GM21526 (cell line): Measurements from ENCODE around the gene AKTIP.
"Not testable (repeated sequence)": the region's sequence is repeated elsewhere in the genome, so short reads cannot be mapped to it uniquely, and the experiment has no call there.

ENCODE experiments used
- ATAC-seq: cut with Tn5 transposase; IDR thresholded peaks from one replicate; pipeline ENCODE4 v1.9.1; 2021; ENCODE audit warnings: moderate library complexity; ENCODE audit not compliant: unreplicated experiment, low FRiP score

Gene AKTIP

DNA sequence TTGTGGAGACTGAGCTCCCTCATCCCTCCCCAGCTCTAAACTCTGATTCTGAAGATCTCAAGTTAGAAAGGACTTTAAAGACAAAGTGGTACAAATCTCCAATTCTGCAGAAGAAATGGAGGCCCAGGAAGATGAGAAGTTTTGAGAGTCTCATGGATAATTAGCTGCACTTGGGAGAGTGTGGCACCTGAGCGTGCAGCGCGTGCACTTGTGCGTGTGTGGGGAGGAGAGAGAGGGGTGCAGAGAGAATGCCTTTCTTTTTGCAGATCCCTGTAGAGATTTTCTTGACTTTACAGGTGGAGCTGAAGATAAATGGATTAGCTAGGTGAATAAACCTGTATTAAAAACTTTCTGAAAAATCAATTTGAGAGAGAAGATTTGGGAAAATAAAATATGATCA lies 14.8 kb upstream of the AKTIP start:
- ATAC-seq = no peak

DNA sequence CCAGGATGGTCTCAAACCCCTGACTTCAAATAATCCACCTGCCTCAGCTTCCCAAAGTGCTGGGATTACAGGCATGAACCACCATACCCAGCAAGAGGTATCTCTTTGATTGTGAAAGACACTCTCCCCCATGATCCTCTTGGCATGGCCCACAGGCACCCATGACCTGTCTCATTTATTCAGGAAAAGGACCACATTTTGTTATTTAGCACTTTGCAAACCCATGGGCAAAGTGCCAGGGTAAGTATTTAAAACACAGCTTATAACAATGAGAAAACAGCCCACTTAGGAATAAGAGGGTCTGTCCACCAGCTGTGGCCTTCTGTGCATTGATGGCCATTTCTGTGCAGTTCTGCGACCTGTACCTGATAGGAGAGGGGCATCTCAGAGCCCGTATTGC lies 12.8 kb upstream of the AKTIP start:
- ATAC-seq = no peak

DNA sequence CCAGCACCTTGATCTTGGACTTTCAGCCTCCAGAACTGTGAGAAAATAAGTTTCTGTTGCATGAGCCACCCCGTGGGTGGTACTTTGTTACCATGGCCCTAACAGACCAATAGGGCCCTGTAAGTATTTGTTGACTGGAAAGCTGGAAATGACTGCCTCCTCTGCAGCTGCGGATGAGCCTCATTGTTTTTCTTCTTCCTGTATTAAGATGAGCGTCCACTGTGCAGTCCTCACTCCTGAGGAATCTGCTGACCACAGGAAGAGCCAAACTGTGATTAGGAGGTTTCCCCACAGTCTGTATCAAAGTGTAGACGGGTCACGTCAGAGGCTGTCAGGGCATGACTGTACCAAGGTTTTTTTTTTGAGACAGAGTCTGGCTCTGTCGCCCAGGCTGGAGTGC lies 12.2 kb upstream of the AKTIP start:
- no peak for ATAC-seq

- not testable (repeated sequence) for ATAC-seq
These were observed 9.8 kb upstream of the AKTIP start for GRCh38 chr16:53512795-53513194.

- ATAC-seq = no peak
These were observed 8.6 kb upstream of the AKTIP start for GRCh38 chr16:53511403-53512280.

GRCh38 chr16:53511084-53511402 lies 8.0 kb upstream of the AKTIP start:
- no peak for ATAC-seq

DNA sequence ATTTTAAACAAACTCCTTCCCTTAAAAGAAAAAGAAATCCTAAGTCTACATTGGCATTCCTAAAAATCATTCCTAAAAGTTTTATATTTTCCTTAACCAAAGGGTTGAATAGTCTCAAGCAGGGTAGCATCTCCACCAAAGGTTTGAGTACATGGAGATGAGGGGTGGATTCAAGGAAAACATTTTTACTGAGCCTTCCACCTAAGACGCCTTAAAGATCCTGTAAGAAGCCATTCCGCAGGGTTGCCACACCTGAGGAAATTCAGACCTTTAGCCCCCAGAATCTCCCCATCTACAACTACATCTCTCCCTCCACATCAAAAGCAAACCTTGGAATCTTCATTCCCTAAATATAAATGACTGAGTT lies 7.7 kb upstream of the AKTIP start:
- ATAC-seq = no peak

- ATAC-seq = no peak
These were observed 7.1 kb upstream of the AKTIP start for GRCh38 chr16:53509906-53510703.

DNA sequence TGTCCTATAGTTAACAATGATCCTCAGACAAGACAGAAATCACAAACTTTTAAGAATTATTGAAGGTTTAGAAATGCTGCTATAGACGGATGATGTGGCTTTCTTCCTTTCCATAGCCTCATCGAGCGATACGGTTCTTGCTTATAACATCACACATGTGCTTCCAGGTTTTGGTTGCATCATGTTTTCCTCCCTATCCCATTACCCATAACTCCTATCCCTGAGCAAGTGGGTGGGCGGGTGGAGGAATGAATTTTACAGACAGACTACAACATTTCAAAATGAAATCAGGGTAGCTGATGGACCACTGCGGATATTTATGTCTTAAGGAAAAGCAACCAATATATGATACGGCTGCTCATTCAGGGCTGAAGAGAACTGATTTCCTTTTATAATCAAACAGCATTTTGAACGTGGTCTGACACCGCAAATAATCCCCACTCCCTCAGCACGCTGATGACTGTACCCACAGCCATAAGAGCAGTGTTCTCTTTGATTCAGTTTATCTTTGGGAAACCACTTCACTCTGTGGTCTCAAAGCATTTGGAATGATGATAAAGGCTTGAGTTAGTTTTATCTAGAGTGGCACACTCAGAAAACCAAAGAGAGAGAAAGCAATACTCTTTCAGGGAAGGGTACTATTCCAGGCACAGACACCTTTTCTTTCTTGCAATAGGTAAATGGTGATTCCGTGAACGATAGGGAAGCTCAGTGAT lies 4.6 kb upstream of the AKTIP start:
- ATAC-seq = no peak

DNA sequence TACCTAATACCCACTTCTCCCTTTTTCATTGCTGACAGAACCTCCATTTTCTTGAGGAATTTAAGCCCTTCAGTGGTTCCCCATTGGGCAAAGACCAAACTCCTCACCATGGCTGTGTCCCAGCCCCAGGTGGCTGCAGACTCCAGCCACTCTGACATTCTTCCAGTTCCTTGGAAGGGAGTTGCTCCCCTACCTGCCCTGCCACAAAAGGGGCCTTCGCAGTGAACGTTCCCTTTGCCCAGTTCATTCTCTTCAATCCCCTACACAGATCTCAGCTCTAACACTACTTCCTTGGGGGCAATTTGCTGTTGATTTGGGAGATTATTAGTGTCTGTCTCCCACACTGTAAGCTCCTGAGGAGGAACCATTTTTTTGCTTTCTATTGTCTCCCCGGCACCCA lies 3.2 kb upstream of the AKTIP start:
- ATAC-seq = no peak

DNA sequence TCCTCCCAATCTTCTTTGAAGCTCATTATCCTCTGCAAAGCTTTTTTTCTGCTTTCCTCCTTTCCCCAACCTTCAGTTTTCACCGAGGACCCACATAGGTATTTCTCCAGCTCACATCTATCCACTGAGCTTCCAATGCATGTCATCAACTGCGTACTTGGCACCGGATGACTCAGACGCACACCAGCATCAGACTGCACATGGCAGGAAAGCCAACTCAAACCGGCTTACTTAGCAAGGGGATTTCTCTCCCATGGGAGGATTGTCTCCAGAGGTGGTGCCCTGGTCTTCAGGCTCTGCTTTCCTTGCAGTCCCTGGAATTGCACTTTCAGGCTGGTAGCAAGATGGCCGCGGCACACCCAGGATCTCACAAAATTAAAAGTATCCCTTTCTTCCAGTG lies 1.7 kb upstream of the AKTIP start:
- ATAC-seq = no peak

DNA sequence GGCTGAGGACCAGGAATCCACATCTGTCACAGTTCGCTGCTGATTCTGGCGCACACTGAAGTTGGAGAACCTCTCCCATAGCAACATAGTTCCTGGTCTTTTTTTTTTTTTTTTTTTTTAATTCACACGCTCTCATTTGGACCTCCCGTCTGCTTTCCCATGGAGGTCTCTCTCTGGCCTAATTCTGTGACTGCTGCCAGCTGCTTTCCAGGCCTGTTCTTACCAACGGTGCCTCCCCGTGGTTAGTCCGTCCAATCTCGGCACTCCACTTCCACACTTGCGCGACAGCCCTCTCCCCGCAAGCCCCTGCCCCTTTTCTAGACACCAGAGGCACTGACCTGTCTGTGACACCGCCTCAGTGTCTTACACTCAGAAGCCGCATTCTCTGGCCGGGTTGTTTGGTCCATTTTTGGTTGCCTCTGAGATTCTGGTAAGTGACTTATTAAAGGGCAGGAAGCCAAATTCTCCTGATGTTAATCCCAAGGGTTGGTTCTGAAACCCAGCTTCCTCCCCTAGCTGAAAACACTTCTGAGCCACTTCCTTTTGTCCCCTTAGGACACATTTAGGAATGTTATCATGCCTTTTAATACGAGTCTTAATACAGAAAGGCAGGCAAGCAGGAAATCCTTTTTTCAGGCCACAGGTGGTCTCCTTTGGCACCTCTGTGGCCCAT lies 1.1 kb upstream of the AKTIP start:
- no peak for ATAC-seq

DNA sequence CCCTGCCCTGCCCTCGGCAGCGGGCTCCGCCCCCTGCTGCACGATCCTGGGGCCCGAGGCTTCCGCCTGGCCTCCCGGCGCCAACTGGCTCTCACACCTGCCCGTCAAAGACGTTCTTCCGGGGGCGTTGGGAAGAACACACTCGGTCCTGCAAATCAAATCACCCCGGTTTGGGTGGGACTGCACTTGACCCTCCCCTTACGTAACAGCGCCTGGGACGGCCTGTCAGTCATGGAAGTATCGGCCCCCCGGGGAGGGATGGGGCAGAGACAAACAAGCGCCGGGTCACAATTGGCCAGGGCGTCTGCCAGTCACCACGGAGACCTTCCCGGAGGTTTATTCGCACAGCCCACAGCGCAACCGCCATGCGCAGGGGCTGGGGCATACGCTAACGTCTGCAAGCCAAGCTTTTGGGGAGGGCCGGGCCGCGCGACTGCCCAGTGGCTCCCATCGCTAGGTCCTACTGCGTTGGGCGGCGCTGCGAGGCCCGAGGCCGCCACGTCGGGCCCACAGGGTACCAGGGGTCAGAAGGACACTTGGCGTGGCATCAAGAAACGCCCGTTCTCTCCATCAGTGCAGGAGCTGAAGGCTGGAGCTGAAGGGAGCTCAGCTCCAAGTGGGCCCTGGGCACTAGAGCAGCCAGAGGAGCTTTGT lies 388 bp upstream of the AKTIP start:
- peak; percentile 93 for ATAC-seq

GRCh38 chr16:53501216-53501859 lies 1.7 kb downstream of the AKTIP start:
- ATAC-seq = no peak

DNA sequence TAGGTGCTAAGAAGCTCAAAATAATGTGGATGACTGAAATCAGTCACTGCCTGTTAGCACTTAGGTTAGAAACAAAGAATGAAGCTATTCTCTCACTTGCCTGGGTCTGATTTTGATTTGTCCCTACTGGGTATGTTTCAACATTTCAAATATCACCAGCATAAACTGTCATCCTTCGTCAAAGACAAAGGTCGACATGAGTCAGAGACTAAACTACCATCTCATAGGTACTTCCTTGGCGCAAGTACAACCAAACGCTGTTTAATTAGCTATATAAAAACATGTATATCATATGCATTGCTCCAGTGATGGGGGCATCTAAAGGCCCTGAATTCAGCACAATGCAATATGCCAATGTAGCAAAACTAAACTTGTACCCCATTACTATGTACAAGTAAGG lies 4.0 kb downstream of the AKTIP start:
- ATAC-seq = no peak

- no peak for ATAC-seq
These were observed 7.7 kb downstream of the AKTIP start for GRCh38 chr16:53495325-53495724.

DNA sequence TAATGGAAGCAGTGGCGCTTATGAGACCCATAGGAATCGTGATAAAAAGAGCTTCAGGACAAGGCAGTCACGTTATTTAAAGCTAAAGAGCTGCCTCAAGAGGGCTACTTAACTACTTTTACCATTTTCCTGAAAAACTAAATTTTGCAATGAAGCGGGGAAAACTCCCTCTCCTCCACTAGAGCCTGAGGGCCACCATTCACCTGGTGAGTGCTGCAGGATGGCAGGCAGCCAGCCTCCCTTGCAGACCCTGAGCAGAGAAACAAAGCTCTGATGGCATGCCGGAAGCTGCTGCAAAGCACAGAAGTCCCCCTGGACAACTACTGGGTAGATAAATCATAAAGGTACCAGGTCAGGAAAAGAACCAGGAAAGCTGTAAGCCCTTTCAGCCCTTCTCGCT lies 8.4 kb downstream of the AKTIP start:
- ATAC-seq = no peak

GRCh38 chr16:53492503-53492902 lies 10.5 kb downstream of the AKTIP start:
- no peak for ATAC-seq

- no peak for ATAC-seq
These were observed 13.3 kb downstream of the AKTIP start for GRCh38 chr16:53489755-53490154.

DNA sequence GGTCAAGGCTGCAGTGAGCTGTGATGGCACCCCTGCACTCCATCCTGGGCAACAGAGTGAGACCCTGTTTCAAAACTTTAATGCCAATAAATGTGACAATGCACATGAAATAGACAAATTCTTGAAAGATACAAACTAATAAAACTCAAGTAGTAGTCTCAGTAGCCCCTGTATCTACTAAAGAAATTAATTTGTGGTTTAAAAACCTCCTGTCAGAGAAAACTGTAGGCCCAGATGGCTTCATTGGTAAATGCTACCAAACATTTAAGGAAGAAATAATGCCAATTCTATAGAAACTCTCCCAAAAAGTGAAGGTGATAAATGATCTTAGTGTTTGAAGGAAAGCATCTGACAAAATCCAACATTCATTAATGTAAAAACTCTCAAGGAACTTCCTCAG lies 16.8 kb downstream of the AKTIP start:
- ATAC-seq = no peak
